Activated CD4-positive, alpha-beta T cell treated with anti-CD3 and anti-CD28 coated beads, Interleukin-2, Interleukin-4, amounts not matched to agents 100 ng/mL and 50 ng/mL, durations not matched to agents 16 hours and 8 hours (primary cell): ENCODE measurements around the gene PID1.

Experiments
- DNase-seq: peaks from one replicate; pipeline ENCODE4 v3.0.0-alpha.2; 2020; ENCODE audit warnings: low spot score

The PID1 gene

GRCh38 chr2:229261076-229261475 is 10.0 kb downstream of the PID1 start:
- no peak for DNase-seq

DNA sequence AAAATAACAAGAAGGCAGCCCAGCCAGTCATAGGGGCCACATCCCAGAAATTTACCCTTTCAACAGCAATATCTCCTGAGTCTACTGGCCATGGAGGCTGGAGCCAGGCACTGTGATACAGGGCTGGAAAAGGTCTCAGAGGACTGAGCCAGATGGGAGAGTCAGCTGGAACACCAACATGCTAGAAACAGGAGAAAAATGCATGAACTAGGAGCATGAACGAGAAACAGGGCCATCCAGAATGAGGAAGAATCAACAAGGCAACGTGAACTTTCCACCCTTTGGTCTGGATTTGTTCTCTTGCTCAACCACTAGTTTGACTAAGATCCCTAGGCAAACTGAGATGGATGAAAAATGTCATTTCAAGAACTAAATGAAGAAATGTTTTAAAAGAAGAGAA is 13.1 kb downstream of the PID1 start:
- no peak for DNase-seq

- DNase-seq: no peak
These were observed 14.7 kb downstream of the PID1 start for GRCh38 chr2:229256376-229256775.

DNA sequence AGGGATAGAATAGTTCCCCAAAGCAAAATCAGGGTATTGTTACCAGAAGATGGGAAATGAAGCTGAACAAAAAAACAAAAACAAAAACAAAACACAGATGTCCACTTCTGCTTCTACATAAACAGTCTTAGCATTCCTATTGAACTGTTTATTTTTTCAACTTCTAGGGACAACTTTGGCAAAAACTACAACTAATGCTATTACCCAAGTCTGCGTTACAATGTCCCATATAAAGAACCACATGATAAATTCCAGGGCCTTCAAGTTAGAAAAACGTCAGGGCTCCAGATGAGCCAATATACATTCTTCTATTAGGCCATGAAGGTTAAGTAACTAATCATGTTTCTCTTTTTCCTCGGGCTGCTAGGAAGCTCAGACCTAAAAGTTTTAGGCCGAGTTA is 16.9 kb downstream of the PID1 start:
- DNase-seq: no peak

GRCh38 chr2:229252996-229253395 is 18.1 kb downstream of the PID1 start:
- DNase-seq: no peak

DNA sequence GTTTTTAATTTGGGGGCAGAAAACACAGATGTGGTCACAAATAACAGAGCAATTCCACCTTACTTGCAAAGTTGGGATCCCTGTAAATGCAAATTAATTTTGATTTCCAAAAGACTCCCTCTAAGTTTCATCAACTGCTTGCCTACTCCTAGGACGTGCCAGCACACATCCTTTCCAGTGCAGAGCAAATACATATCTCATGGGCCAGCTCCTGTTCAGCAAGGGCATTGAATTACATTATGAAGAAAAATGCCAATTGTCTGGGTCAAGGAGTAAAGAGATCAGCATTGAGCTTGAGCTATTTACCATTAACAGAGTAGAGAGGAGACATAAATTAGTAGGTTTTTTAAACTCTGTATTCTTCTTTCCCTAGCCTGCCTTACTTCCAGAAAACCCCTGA is 18.8 kb downstream of the PID1 start:
- DNase-seq: no peak

- DNase-seq: no peak
These were observed 21.6 kb downstream of the PID1 start for GRCh38 chr2:229249536-229249935.

DNA sequence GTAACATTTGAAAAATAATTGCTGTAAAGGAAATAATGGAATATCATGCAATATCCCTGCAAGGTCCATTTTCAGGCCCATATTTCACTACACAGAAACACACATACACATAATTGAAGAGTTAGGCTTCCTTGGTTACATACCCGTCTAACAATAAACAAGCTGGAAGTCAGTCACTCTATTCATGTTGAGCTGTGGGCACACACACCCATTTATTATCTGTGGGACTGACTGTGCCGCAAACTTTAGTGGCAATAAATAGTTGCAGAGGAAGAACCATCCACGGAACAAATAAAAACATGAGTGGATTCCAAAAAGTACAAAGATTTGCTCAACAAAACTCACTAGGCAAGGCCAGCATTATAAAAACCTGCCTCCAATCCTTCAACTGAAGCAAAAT is 24.8 kb downstream of the PID1 start:
- DNase-seq: no peak

- no peak for DNase-seq
These were observed 26.1 kb downstream of the PID1 start for GRCh38 chr2:229244975-229245374.

- DNase-seq: no peak
These were observed 27.1 kb downstream of the PID1 start for GRCh38 chr2:229243890-229244560.

DNA sequence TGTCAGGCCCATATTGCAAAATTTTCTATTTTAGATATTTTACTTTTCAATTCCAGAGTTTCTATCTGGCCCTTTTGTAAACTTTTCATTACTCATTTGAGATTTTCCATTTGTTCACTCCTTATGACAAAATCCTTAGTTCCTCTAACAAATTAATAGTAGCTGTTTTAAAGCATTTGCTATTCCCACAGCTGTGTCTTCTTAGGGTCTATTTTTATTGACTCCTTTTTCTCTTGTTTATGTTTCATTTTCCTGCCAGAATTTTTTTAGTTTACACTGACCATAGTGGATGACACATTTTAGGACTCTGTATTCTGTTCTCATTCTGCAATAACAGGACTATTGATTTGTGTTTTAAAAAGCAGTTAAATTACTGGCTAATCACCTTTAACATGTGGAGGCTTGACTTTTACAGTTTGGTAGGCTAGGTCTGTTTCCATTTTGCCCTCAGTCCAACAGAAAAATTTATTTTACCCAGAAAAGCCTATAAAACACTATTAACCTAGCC is 30.0 kb downstream of the PID1 start:
- DNase-seq: no peak

- no peak for DNase-seq
These were observed 32.1 kb downstream of the PID1 start for GRCh38 chr2:229239021-229239420.

DNA sequence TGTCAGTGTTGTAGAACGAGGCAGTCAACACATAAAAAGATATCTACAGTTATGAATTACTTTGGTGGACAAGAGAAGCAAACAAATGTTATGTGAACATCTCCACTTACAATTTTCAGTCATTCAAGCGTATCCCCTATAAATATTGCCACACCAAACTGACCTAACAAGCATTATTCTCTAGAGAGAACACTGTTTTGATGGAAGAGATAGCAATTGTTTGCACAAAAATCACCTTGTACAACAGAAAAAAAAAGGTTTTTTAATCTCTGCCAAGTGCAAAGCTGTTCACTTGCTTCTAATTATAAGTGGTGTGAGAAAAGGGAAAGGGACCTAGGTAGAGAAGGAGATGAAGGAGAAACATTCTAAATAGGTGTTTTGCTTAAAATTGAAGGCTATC is 33.8 kb downstream of the PID1 start:
- no peak for DNase-seq

DNA sequence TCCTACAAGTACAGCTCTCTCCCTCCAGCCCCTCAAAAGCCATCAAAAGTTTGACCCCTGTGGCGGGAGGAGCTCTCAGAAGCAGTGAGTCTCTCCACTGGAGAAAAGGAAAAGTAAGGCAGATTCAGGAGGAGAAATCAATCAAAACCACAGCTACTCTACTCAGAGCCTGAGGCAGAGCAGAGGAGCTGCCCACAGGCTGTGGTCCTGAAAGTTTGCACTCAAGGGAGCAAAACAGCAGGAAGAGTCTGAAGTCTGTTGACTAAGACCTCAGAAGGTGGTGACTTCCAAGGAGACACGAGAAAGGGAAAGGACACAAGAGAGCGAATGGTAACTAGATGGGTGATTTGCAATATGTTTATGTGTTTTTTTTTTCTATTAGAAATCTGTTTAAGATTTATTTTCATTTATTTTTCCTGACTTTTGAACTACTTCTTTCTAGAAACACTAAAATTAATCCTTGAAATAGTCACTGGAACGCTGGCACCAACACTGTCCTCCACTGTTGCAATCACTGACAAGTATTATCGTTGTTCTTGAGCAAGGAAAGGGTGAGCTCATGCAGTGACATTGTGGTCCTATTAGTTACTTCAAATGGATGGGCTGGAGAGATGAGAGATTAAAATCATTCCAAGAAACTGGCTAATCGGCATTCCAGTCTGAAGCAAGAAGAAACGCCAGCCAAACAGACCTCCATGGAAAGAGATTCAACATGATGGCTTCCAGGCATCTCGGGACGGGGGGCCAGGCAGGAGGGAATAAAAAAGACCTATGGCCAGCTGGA is 35.8 kb downstream of the PID1 start:
- DNase-seq: no peak

GRCh38 chr2:229231885-229232284 is 39.2 kb downstream of the PID1 start:
- DNase-seq: no peak

DNA sequence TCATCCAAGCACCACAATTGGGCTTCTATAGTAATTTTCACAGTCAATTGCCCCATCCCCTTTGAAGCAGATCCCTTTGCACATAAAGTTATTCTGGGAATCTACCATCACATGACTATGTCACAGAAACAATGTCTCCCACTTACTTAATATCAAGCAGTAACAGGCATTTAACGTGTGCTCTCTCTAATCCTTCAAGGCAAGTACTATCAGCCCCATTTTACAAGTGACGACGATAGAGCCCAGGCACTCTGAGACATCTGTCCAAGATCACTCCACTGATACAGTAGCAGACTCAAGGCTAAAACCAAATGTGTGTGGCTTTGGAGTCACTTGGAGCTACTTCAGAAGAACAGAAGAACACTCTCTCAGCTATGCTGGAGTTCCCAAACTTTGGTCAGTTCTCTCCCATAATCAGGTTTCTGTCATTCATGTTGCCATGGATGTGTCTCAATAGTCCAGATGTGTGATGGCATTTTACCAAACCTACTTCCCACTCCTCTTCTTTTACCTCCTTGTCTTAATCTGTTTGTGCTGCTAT is 39.7 kb downstream of the PID1 start:
- DNase-seq: no peak

- DNase-seq: no peak
These were observed 40.2 kb downstream of the PID1 start for GRCh38 chr2:229230911-229231310.

- no peak for DNase-seq
These were observed 40.8 kb downstream of the PID1 start for GRCh38 chr2:229230256-229230655.

GRCh38 chr2:229226382-229226781 is 44.7 kb downstream of the PID1 start:
- no peak for DNase-seq

- DNase-seq: no peak
These were observed 48.0 kb downstream of the PID1 start for GRCh38 chr2:229223107-229223506.

DNA sequence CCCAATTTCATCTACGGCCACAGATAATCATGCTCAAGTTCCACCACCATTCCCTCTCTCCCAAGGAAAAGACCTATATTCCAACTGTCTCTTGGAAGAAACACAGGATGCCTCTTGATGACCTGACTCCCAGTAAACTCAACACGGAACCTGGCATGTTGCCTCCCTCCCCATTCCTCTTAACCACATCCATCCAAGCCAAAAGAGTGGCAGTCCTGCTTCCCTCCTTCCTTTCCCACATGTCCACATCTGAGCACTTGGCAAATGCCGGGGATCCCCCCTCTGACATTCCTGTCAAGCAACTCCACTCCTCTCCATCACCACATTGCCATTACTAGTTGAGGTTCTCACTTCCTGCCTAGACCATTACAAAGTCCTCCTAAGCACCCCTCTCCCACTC is 49.4 kb downstream of the PID1 start:
- DNase-seq: no peak

- no peak for DNase-seq
These were observed 50.8 kb downstream of the PID1 start for GRCh38 chr2:229220254-229220653.

DNA sequence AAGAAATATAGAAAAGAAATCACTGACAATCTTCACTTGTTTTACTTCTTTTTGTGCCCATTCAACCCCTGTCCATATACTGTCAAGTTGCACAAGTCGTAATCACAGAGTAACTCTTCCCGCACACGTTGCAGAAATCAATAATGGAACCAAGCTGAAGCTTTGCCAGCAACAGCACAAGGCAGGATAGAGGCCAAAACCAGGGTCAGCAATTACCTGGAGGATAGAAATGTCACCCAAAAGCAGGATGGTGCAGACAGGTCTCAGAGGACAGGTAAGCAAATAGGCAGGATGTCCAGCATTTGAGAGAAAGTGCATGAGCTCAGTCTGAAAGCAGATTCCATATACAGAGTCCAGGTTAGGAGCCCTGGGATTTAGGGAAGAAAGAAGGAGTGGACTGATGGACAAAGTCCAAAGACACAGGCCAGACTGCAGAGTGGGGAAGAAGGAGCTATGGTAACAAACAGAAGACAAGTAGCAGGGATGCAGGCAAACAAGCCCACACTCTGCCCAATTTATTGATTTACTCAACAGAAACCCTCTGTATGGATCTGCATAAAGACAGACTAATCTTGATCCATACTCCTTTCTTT is 52.7 kb downstream of the PID1 start:
- DNase-seq: no peak
